GM19372 (cell line): ENCODE results near the gene ZNF180.
"Not testable (repeated sequence)": the region's sequence is repeated elsewhere in the genome, so short reads cannot be mapped to it uniquely, and the experiment has no call there.

Source experiments
- ATAC-seq: cut with Tn5 transposase; IDR thresholded peaks from one replicate; pipeline ENCODE4 v1.9.1; 2021; ENCODE audit warnings: mild to moderate bottlenecking, low read depth, moderate library complexity; ENCODE audit not compliant: unreplicated experiment

Gene ZNF180

DNA sequence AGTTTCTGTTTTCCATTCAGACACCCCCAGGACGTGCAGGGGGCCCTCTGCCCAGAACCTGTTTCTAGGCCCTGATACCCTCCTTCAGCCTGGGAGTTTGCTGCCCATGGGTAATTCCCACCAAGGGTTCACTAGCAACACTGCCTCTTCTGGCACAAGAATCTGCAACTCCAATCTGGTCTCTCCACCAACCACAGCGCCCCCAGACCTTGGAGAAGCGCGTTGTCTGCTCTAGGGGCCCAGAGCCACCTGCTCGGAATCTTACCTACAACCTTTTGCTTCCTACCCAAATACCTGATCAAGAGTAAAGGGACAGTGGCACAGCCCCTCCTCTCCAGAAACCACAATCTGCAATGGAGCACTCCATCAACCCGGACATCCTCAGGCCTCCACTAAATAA is 763 bp downstream of the ZNF180 start:
- ATAC-seq: no peak

DNA sequence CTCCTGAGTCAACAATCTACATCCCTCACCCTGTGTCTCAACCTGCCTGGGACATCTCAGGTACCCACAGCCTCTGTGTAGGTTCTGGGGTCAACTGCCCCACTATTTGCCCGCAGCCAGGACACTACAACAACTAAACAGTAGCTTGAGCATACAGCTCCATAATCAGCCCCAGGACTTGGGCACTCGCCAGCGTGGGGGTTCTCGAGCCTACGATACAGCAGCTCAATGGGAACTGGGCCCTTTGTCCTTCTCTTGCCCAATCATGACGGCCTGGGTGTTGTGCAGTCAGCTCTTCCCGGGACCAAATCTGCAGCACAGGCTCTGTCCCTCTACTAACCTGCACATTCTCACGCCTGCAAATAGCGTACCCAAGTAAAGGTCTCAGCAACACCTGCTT is 1.3 kb downstream of the ZNF180 start:
- no peak for ATAC-seq

DNA sequence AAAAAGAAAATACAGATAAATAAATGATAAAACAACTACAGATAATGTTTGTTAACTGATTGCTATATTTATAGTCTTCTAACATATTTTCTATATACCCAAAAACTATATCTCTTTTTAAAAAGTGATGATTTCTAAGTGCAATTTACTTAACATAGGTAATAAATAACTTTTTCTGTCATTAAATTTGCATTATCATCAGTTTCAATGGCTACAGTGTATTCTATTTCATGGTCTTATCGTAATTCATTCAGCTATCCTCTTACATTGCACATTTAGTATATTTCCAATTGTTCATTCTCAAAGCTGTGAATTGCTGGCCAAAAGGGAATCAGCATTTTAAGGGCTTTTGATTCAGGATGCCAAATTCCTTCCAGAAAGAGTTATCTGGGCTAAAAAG is 3.6 kb downstream of the ZNF180 start:
- ATAC-seq: no peak

DNA sequence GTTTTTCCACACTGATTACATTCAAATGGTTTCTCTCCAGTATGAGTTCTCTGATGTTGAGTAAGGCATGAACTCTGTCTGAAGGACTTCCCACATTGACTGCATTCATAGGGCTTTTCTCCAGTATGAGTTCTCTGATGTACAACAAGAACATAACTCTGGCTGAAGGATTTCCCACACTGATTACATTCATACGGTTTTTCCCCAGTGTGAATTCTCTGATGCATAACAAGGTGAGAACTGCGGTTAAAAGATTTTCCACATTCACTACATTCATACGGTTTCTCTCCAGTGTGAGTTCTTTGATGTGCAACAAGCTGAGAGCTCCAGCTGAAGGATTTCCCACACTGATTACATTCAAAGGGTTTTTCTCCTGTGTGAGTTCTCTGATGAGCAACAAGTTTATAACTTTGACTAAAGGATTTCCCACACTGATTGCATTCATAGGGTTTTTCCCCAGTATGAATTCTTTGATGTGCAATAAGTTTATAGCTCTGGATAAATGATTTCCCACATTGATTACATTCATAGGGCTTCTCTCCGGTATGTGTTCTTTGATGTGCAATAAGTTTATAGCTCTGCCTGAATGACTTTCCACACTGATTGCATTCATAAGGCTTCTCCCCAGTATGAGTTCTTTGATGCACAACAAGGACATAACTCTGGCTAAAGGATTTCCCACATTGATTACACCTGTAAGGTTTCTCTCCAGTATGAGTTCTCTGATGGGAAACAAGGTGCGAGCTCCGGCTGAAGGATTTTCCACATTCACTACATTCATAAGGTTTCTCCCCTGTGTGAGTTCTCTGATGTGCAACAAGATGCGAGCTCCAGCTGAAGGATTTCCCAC is 23.5 kb downstream of the ZNF180 start:
- no peak for ATAC-seq

DNA sequence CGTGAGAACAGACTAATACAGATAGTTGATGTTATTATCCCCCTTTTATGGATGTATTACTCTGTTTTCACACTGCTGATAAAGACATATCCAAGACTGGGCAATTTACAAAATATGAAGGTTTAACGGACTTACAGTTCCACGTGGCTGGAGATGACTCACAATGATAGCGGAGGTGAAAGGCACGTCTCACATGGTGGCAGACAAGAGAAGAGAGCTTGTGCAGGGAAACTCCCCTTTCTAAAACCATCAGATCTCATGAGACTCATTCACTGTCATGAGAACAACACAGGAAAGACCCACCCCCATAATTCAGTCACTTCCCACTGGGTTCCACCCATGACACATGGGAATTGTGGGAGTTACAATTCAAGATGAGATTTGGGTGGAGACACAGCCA is 31.6 kb downstream of the ZNF180 start:
- ATAC-seq: not testable (repeated sequence)

DNA sequence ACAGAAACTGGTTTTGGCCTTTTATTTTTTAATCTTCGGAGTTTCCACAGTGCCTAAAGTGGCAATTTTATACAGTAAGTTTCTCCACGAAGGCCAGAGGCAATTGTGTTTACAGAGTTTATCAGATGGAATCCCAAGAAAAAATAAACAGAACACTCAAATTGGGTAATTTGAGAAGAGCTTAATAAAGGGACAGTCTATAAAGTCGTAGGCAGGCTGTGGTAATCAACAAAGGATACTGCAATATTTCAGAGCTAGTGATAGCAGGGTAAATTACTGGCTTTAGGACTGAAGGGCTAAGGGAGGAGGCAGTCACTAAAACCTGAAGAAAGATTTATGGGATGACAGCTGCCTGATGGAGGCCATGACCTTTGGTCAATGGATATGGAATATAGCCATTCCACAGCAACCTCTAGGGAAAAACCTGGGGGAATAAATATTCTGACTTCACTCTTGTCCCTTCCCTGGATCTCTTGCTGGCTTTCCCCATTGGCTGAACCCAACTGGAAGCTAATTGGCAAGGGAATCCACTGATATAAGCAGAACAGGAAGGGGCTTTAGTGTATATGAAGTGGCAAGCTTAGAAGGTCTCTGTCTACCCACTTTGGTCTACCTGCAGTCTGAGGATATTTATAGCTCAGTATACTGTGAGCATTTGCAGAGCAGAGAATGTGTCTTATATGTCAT is 37.6 kb downstream of the ZNF180 start:
- ATAC-seq: not testable (repeated sequence)

DNA sequence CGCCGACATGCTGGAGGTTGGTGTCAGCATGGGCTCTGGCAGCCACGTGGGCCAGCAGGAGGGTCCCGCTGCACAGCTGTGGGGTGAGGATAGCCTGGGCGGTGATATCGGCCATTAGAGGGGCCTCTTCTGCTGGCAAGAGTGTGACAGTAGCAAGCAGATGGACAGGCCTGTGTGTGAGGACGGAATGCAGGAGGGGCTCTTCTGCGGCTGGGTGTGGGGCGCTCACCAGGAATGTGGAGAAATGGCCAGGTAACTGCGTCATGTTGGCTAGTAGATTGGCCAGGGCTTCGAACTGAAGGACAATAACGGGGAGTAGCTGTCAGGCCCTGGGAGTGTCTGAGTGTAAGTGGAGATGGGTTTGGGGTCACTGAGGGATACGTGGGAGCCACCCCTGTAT is 44.3 kb downstream of the ZNF180 start:
- not testable (repeated sequence) for ATAC-seq

DNA sequence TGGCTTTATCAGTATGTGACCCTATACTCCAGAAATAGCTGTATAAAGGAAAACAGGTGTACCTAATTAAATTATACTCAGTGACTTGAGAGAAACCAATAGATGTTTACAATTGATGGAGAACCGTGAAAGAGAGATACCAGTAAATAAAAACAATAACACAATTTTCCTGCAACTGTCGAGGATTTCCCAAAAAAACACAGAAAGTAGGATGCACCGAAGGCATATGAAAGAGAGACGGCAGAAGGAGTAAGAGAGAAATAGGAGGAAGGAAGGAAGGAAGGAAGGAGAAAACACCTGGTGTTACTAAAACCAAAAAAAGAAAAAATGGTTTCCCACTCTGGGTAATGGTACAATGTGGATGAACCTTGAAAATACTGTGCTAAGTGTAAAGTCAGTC is 45.2 kb downstream of the ZNF180 start:
- ATAC-seq: no peak

DNA sequence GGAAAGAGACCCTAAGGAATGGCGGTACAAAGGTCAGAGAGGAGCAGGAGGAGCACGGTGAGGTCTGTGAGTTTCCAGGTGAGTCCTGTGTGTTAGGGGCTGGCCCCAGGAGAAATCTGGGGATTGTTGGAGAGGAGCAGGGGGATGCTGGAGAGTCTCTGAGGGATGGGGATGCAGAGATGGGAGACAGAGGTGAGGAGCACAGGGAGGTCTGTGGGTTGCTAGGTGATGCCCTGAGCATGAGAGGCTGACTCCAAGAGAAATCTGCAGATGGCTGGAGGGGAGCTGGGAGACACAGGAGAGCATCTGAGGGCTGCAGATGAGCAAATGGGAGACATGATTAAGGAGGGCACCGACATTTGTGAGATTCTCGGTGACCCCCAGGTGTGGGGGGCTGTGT is 48.0 kb downstream of the ZNF180 start:
- no peak for ATAC-seq

DNA sequence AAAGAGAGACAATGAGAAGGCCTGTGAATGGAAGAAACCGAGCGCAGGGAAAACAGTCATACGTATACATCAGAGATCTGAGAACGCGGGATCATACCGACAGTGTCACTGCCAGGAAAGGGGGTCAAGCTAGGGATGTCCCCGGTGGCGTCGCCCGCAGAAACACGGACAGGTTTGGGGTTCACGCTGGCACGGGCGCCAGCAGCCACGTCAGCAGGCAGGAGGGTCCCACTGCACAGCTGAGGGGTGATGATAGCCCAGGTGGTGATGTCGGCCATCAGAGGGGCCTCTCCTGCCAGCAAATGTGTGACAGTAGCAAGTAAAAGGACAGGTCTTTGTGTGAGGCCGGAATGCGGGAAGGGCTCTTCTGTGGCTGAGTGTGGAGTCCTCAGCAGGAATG is 48.6 kb downstream of the ZNF180 start:
- no peak for ATAC-seq

DNA sequence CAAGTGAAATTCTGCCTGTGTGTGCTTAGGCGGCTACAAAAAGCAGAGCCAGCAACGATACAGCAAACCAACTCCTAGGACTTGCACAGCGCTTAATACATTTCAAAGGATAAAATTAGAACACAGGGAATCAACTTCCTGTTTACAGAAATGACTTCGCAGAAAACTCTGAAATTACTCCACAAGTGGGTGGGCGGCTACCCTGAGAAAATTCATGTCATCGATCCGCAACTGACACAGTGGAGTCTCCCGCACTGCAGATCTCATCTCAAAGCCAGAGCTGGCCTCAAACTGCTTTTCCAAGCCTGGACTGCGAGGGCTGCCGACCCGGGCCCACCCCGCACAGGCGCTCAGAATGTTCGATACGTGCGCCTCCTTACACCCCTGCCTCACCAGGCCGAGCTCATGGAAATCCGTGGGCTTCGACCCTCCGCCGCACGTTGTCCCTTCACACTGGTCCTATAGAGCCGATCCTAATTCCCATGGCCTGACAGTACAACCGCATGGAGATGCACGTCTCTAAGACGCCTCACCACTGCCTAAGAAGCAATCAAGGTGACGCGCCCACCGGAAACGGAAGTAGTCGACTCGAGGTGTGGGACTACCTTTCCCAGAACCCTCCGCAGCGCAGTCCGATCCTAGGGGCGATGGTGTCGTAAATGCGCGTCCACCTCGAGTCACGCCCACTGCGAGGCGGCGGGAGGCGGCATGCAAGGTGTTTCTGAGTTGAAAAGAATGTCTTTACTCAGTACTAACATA is 52.2 kb downstream of the ZNF180 start, which contains the start of gene ZNF229:
TSS of gene ZNF229 (minus strand) at position 557 of the 759 bp plus-strand sequence. CDS start 5,625 bp downstream, outside the sequence.
- no peak for ATAC-seq

DNA sequence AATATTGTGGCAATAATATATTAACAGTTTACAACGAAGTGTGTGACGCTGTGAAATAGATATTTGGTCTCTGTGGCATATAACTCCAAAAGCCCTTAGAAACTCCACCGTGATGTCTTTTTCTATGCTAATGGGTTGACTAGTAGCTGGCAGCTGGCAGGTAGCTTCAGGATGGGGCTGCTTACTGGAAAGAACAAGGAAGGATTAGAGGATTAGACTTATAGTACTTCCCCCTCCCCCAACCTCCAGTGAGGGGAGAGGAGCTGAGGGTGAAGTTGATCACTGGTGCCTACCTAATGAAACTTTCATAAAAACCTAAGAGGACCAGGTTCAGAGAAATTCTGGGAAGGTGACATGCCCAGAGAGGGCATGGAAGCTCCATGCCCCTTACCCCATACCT is 61.9 kb downstream of the ZNF180 start:
- ATAC-seq: no peak

DNA sequence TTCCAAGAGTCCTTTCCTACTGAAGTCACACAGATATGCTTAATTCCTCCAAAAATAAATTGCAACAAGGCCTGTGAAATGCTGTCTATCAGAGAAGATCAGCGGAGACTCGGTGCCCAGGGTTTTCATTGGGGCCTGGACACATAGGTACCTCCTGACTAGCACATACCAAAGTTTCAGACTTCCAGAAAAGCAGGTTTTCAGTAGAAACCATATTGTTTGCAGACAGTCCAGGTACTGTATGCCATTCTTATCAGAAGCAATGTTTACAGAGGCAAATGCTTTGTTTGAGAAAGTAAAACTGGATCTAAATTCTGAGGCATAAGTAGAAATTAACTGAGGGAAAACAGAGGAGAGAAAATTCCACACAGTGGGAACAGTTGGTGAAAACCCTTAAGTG is 64.9 kb downstream of the ZNF180 start:
- no peak for ATAC-seq

DNA sequence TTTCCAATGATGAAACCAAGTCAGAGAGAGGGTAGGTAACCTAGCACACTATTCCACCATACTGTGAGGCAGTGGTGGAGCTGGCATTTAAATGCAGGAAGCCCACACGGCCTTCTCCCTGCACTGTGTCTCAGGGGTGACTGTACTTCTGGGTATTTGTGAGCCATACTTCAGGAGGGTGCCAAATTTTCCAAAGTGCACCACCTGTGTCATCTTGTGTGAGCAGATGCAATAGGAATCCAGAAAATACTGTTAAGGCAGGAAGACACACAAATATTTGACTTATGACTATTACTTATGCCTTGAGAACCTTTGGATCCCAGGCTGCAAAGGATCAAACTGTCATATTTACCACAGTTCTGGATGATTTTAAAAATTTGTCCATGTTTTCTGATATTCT is 69.4 kb downstream of the ZNF180 start:
- ATAC-seq: no peak
